ENCODE measurements around the gene NFATC2.

DNA sequence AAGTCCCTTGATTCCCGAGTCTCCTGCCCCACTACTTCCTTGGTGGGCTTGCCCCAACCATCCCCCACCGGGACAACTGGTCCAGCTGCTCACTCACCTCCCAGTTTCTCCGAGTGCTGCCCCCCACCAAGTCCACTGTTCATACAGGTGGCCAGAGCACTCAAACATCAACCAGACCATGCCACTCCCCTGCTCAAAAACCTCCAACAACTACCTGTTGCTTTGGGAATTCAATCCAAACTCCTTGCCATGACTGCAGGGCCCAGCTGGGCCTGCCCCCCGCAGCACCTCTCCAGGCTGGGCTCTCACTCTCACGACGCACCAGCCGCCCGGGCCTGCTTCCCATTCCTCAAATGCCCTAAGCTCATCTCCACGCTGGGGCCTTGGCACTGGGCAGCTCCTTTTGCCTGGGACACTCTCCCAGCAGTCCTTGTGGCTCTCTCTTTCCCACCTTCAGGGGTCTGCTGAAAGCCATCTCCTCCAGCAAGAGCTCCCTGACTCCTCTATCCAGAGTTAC, 97.5 kb downstream of the NFATC2 start:
- TF ChIP-seq ZBTB7A (tag by site-specific recombination; IDR thresholded peaks at IDR 0.05; ENCODE audit: low read depth) (no peak), ZIC2 (tag by site-specific recombination; IDR thresholded peaks at IDR 0.05) (no peak), FEZF1 (tag by site-specific recombination; IDR thresholded peaks at IDR 0.05) (no peak), TCF7L2 (IDR thresholded peaks at IDR 0.05; ENCODE audit: borderline replicate concordance, low read depth, low read length) (no peak), ZNF747 (tag by site-specific recombination; IDR thresholded peaks at IDR 0.05) (no peak), ZNF416 (tag by site-specific recombination; IDR thresholded peaks at IDR 0.05) (no peak), ZNF707 (tag by site-specific recombination; IDR thresholded peaks at IDR 0.05) (no peak), ZNF560 (tag by site-specific recombination; IDR thresholded peaks at IDR 0.05; ENCODE audit: borderline replicate concordance) (no peak), ZSCAN5A (tag by site-specific recombination; IDR thresholded peaks at IDR 0.05) (no peak), ZNF174 (tag by site-specific recombination; IDR thresholded peaks at IDR 0.05) (no peak)
- TF ChIP-seq, protein P1, sequence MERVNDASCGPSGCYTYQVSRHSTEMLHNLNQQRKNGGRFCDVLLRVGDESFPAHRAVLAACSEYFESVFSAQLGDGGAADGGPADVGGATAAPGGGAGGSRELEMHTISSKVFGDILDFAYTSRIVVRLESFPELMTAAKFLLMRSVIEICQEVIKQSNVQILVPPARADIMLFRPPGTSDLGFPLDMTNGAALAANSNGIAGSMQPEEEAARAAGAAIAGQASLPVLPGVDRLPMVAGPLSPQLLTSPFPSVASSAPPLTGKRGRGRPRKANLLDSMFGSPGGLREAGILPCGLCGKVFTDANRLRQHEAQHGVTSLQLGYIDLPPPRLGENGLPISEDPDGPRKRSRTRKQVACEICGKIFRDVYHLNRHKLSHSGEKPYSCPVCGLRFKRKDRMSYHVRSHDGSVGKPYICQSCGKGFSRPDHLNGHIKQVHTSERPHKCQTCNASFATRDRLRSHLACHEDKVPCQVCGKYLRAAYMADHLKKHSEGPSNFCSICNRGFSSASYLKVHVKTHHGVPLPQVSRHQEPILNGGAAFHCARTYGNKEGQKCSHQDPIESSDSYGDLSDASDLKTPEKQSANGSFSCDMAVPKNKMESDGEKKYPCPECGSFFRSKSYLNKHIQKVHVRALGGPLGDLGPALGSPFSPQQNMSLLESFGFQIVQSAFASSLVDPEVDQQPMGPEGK (tag by site-specific recombination; IDR thresholded peaks at IDR 0.05) = no peak

All from HEK293 (cell line).